Naive thymus-derived CD4-positive, alpha-beta T cell (primary cell): ENCODE results near the gene LRRFIP1. TPM values are rescaled to one million over a fixed set of nuclear protein-coding genes. Genes with fewer than 3 reads are reported as not detected.

ENCODE experiments used
- ATAC-seq: fragments of 150-1000 bp; cut with Tn5 transposase; 2 replicates; pipeline ENCODE4 v1.10.0; 2021; ENCODE audit warnings: mild to moderate bottlenecking, moderate library complexity
- CTCF ChIA-PET: fragments of 350-600 bp; sonication (Branson Sonifier 250); formaldehyde crosslinking; loops from one replicate; lab custom pipeline; 2021; ENCODE audit warnings: antibody characterized with exemption; lab: Charles Lee
- POLR2A ChIA-PET: fragments of 350-600 bp; sonication (Branson Sonifier 250); formaldehyde crosslinking; loops from one replicate; lab custom pipeline; 2021; ENCODE audit warnings: antibody characterized with exemption, inconsistent platforms; lab: Charles Lee
- DNase-seq, 9 donors: peaks; one replicate each; pipeline versions ENCODE4 v3.0.0 to v3.0.0-alpha.2; 2020 to 2022; ENCODE audit warnings: mixed read lengths in 1 of 9
- H3K27ac ChIP-seq: one replicate; pipeline ENCODE4 v1.7.0; 2013; ENCODE audit warnings: mild to moderate bottlenecking, low read depth, low read length, moderate library complexity
- H3K27me3 ChIP-seq, 2 donors: one replicate each; pipeline ENCODE4 v1.7.0; 2013; ENCODE audit warnings: low read length in 2 of 2, mild to moderate bottlenecking in 2 of 2, moderate library complexity in 2 of 2; ENCODE audit not compliant: control insufficient read depth in 2 of 2, insufficient read depth in 2 of 2
- H3K36me3 ChIP-seq, 3 experiments: 1 replicate in 2 of 3; 2 replicates in 1 of 3; pipeline ENCODE4 v1.7.0; 2013; ENCODE audit warnings: low read length in 3 of 3, mild to moderate bottlenecking in 3 of 3, moderate library complexity in 1 of 3; ENCODE audit not compliant: insufficient read depth in 3 of 3, control insufficient read depth in 2 of 3
- H3K4me1 ChIP-seq, 2 donors: one replicate each; pipeline ENCODE4 v1.7.0; 2013; ENCODE audit warnings: low read length in 2 of 2, mild to moderate bottlenecking in 2 of 2, moderate library complexity in 1 of 2; ENCODE audit not compliant: control insufficient read depth in 2 of 2, insufficient read depth in 2 of 2
- H3K4me3 ChIP-seq: 2 replicates; pipeline ENCODE4 v1.7.0; 2013; ENCODE audit warnings: mild to moderate bottlenecking, low read length
- H3K9me3 ChIP-seq, 3 experiments: 1 replicate in 2 of 3; 2 replicates in 1 of 3; pipeline ENCODE4 v1.7.0; 2013; ENCODE audit warnings: low read length in 3 of 3; ENCODE audit not compliant: control insufficient read depth in 2 of 3
- H3K27ac Mint-ChIP-seq, 9 donors: one replicate each; pipeline ENCODE4 v1.8.0; 2020 to 2022; ENCODE audit warnings: mixed read lengths in 9 of 9, mild to moderate bottlenecking in 8 of 9, moderate library complexity in 5 of 9, inconsistent platforms in 2 of 9
- H3K27me3 Mint-ChIP-seq, 5 donors: one replicate each; pipeline ENCODE4 v1.8.0; 2021 to 2022; ENCODE audit warnings: mixed read lengths in 5 of 5, mild to moderate bottlenecking in 1 of 5
- H3K36me3 Mint-ChIP-seq, 5 donors: one replicate each; pipeline ENCODE4 v1.8.0; 2020 to 2022; ENCODE audit warnings: mixed read lengths in 5 of 5, mild to moderate bottlenecking in 3 of 5, inconsistent platforms in 1 of 5
- H3K4me1 Mint-ChIP-seq, 7 donors: one replicate each; pipeline ENCODE4 v1.8.0; 2020 to 2022; ENCODE audit warnings: mixed read lengths in 7 of 7, mild to moderate bottlenecking in 3 of 7, inconsistent platforms in 1 of 7
- H3K4me3 Mint-ChIP-seq, 10 donors: one replicate each; pipeline ENCODE4 v1.8.0; 2020 to 2022; ENCODE audit warnings: mild to moderate bottlenecking in 10 of 10, mixed read lengths in 10 of 10, moderate library complexity in 6 of 10, inconsistent platforms in 2 of 10
- H3K9me3 Mint-ChIP-seq, 11 donors: one replicate each; pipeline ENCODE4 v1.8.0; 2020 to 2022; ENCODE audit warnings: mixed read lengths in 11 of 11, mild to moderate bottlenecking in 4 of 11, inconsistent platforms in 1 of 11, moderate library complexity in 1 of 11
- intact Hi-C, 2 donors: fragments of 100-400 bp; cut with micrococcal nuclease; formaldehyde crosslinking; loops; one replicate each; pipeline ENCODE4 v1.15.1; 2023
- polyA plus RNA-seq, 2 donors: library from polyadenylated mRNA; unstranded; fragments of 300-500 nt; fragmentation: Illumina TruSeq; gene quantifications; one replicate each; pipeline ENCODE4 v1.2.3, GENCODE V29; 2021
- total RNA-seq, 6 experiments: library from RNA in 5 of 6; stranded (reverse) in 5 of 6; gene quantifications; 1 replicate in 5 of 6; 2 replicates in 1 of 6; pipeline ENCODE4 v1.2.3 and lab custom pipeline; 2021 to 2026

The LRRFIP1 gene
- total and polyA plus RNA-seq, 7 experiments from 2014 or later: 82.2 to 257 (median 105) TPM

DNA sequence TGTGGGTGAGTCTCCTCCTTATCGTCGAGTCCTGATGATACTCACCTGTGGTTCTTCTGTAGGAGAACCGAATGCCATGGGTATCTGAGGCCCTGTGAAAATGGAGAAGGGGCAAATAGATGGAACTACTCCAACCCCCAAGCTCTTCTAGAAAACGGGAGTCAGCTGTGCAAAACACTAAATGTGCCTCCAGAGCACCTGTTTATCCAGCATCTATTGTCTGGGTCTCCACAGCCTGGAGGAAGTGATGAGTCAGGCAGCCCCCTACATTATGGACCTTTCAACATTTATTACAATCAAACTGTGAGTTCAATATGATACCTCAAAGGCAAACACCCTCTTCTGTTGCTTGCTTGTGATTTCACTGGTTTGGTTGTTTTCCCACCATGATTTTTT lies 9.8 kb upstream of the LRRFIP1 start:
- CTCF ChIA-PET: interaction anchor here (1.0 kb wide), 1 partner anchor 12 kb away, joined by 4 read pairs; no protein-coding TSS in a partner anchor
- peak overlapping the region in 2 of 9 donors; percentile 69 to 92 for H3K27ac Mint-ChIP-seq
- Histone ChIP-seq H3K27ac (no peak overlapping the region), H3K4me1 (peaks cover 4 to 19% of the 10 kb centered on the region in 2 donors), H3K9me3 (no peaks in the 10 kb centered on the region), H3K4me3 (no peak overlapping the region), H3K27me3 (no peaks in the 10 kb centered on the region), H3K36me3 (no peaks in the 10 kb centered on the region)
- peaks cover 0 to under 1% (median 0%) of the 10 kb centered on the region in 11 donors for H3K9me3 Mint-ChIP-seq
- POLR2A ChIA-PET: no interaction called here
- no peaks in the 10 kb centered on the region for H3K36me3 Mint-ChIP-seq
- ATAC-seq: no peak
- peaks cover 17 to 54% (median 38%) of the 10 kb centered on the region in 7 donors for H3K4me1 Mint-ChIP-seq
- intact Hi-C loops: no loop called here
- DNase-seq: no peak
- peaks cover 0 to 17% (median 0%) of the 10 kb centered on the region in 5 donors for H3K27me3 Mint-ChIP-seq
- peak overlapping the region in 6 of 10 donors; percentile 70 to 88 (median 81) for H3K4me3 Mint-ChIP-seq

DNA sequence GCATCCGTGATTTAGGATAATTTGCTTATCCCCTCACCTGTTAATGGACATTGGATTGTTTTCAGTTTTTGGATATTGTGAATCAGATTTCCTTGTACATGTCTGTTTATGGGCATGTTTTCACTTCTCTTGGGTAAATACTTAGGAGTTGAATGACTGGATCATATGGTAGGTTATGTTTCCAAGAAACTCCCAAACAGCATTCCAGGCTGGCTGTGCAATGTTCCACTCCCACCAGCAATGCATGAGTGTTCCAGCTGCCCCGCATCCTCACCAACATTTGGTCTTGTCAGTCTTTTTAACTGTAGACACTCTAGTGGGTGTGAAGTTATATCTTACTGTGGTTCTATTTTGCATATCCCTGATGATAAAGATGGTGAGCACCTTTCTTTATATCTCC lies 8.9 kb upstream of the LRRFIP1 start:
- Histone ChIP-seq H3K27me3 (no peaks in the 10 kb centered on the region), H3K9me3 (no peaks in the 10 kb centered on the region), H3K4me1 (peaks cover 4 to 19% of the 10 kb centered on the region in 2 donors), H3K36me3 (no peaks in the 10 kb centered on the region), H3K4me3 (no peak overlapping the region), H3K27ac (no peak overlapping the region)
- ChIA-PET CTCF (no interaction called here), POLR2A (no interaction called here)
- ATAC-seq: no peak
- Mint-ChIP-seq H3K9me3 (no peaks in the 10 kb centered on the region), H3K27ac (peak overlapping the region in 1 of 9 donors; percentile 21), H3K4me3 (peak overlapping the region in 3 of 10 donors; percentile 5 to 79 (median 15)), H3K4me1 (peaks cover 17 to 54% (median 38%) of the 10 kb centered on the region in 7 donors), H3K36me3 (no peaks in the 10 kb centered on the region), H3K27me3 (peaks cover 0 to 24% (median 0%) of the 10 kb centered on the region in 5 donors)
- DNase-seq: no peak
- intact Hi-C loops: no loop called here

DNA sequence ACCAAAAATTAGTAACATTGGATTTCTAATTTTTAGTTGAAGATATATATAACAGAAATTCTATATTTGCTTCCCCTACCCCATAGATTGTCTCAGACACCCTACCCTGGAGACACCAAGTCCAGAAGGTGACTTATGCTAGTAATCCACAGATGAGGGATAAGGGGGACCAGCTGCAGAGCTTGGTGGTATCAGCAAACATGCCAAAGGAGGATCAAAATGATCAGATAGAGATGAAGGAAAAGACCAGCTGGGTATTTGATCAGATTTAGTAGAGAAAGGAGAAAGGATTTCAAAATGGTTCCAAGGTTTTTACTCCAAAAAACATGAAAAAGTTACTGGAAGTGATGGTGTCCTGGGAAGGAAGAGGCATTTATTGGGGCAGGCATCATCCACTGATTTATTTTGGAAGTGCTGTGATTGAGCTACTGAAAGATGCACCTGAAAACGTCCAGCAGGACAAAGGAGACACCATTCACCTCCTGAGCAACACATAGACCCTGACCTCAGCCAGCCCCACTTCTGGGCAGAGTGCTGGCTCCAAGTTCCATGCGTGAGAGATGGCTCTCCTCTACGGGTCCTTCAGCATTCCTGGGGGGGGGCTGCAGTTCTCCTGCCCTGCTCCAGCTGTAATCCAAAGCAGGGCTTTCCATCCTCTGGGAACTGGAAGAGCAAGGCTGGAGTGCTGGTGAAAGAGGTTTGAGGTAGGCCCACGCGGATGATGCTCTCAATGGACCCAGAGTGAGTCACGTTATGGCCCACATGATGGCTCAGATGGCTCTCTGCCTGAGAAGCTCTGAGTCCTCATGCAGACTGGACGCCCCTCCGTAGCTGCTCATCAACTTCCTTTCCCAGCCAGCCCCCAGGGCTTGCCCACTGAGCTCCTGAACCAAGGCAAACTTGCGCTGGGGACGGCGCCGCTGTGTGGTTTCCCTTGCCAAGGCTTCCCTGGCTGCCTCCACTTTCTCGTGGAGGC lies 3.7 kb upstream of the LRRFIP1 start:
- intact Hi-C loops: no loop called here

DNA sequence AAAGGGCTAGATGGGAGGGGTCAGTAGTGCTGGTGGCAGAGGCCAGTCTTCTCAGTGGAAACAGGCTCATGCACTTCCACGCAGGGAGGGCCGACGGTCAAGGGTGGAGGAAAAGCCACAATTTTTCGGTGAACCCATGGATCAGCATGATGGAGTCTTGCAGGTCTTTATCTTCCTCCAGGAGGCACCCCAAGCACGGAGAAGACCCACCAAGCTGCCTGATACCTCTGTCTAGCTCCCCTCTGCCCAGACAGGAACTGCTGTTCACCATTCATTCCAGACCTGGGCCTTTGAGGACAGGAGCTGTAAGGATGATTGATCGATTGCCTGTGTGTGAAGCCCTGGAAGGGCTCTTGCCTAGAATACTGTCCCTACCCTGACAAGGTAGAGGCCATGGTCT lies 2.8 kb upstream of the LRRFIP1 start:
- no peak overlapping the region for H3K27ac ChIP-seq
- H3K4me1 Mint-ChIP-seq: peaks cover 4 to 31% (median 19%) of the 10 kb centered on the region in 7 donors
- H3K36me3 ChIP-seq: no peaks in the 10 kb centered on the region
- ATAC-seq (no peak), DNase-seq (no peak)
- H3K36me3 Mint-ChIP-seq: no peaks in the 10 kb centered on the region
- no peaks in the 10 kb centered on the region for H3K9me3 Mint-ChIP-seq
- intact Hi-C loops: no loop called here
- no peaks in the 10 kb centered on the region for H3K27me3 ChIP-seq
- peak overlapping the region in 2 of 9 donors; percentile 16 to 52 for H3K27ac Mint-ChIP-seq
- H3K27me3 Mint-ChIP-seq: peaks cover 0 to 69% (median 4%) of the 10 kb centered on the region in 5 donors
- H3K4me1 ChIP-seq: peaks cover 0 to 7% of the 10 kb centered on the region in 2 donors
- ChIA-PET POLR2A (no interaction called here), CTCF (no interaction called here)
- no peaks in the 10 kb centered on the region for H3K9me3 ChIP-seq
- H3K4me3 ChIP-seq: no peak overlapping the region
- H3K4me3 Mint-ChIP-seq: no peak overlapping the region

More for the DNA sequence above, 3.7 kb upstream of the LRRFIP1 start:
- ChIA-PET POLR2A (no interaction called here), CTCF (interaction anchor here (0.6 kb wide), 1 partner anchor 108 kb away, joined by 3 read pairs; no protein-coding TSS in a partner anchor)
- Histone ChIP-seq H3K27me3 (no peaks in the 10 kb centered on the region), H3K4me1 (peaks cover 0 to 7% of the 10 kb centered on the region in 2 donors), H3K27ac (no peak overlapping the region), H3K36me3 (no peaks in the 10 kb centered on the region), H3K4me3 (no peak overlapping the region), H3K9me3 (no peaks in the 10 kb centered on the region)
- peaks cover 4 to 26% (median 17%) of the 10 kb centered on the region in 7 donors for H3K4me1 Mint-ChIP-seq
- ATAC-seq (no peak), DNase-seq (no peak)
- H3K36me3 Mint-ChIP-seq: no peaks in the 10 kb centered on the region
- H3K27ac Mint-ChIP-seq: peak overlapping the region in 3 of 9 donors; percentile 23 to 54 (median 33)
- no peaks in the 10 kb centered on the region for H3K9me3 Mint-ChIP-seq
- peaks cover 0 to 63% (median under 1%) of the 10 kb centered on the region in 5 donors for H3K27me3 Mint-ChIP-seq
- H3K4me3 Mint-ChIP-seq: peak overlapping the region in 2 of 10 donors; percentile 5 to 45

DNA sequence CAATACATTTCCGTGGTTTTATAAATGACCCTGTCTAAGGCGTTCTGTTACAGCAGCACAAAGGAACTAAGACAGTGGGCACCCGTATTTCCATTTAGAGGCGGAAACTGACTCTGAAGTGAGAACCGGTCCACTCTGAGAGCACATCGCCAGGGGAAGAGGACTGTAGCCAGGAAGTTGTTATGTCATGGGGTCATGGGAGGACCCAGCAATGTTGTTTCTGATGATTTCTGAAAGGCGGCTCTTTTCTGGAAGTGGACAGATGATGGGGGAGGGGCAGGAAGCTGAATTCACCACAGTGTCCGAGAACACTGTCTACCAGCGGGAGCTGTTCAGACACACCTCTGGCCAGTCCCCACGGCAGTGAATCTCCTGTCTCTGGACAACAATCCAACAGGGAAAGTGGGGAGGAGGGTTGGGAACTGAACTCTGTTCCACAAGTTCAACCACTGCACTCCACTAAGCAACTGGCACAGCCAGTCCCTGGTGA lies 2.1 kb upstream of the LRRFIP1 start:
- POLR2A ChIA-PET: no interaction called here
- Histone ChIP-seq H3K27ac (no peak overlapping the region), H3K36me3 (no peaks in the 10 kb centered on the region), H3K9me3 (no peaks in the 10 kb centered on the region), H3K4me1 (peaks cover 0 to 7% of the 10 kb centered on the region in 2 donors), H3K27me3 (no peaks in the 10 kb centered on the region), H3K4me3 (no peak overlapping the region)
- Mint-ChIP-seq H3K4me3 (peak overlapping the region in 8 of 10 donors; percentile 7 to 91 (median 84)), H3K4me1 (peaks cover 4 to 36% (median 21%) of the 10 kb centered on the region in 7 donors), H3K27me3 (peaks cover 0 to 76% (median 4%) of the 10 kb centered on the region in 5 donors), H3K9me3 (no peaks in the 10 kb centered on the region), H3K36me3 (peaks cover 0 to 2% (median 0%) of the 10 kb centered on the region in 5 donors), H3K27ac (peak overlapping the region in 3 of 9 donors; percentile 41 to 78 (median 42))
- DNase-seq: no peak
- ATAC-seq: peak; percentile 59
- CTCF ChIA-PET: no interaction called here
- intact Hi-C loops: no loop called here

DNA sequence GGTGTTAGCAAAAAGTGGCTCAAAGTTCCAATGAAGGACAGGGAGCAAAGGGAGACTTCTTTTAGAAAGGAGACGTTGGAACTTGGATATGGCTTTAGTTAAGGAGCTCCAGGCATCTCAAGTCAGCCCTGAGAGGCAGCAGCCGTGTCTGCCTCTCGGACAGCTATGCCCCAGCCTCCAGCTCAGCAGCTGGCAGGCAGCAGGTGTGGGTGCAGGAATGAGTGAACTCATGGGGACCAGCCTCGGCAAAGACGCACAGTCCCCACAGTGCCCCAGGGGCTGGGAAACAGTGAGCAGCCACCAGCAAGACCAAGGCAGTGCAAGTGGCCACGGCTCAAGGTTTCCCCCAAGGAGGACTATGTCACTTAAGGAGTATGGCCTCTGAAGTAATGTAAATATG lies 1.6 kb upstream of the LRRFIP1 start:
- ChIA-PET POLR2A (interaction anchor here (0.7 to 0.8 kb wide), 2 partner anchors 22 to 66 kb away, joined by 3 to 6 read pairs; no protein-coding TSS in a partner anchor), CTCF (no interaction called here)
- Mint-ChIP-seq H3K27ac (peak overlapping the region in 5 of 9 donors; percentile 65 to 88 (median 78)), H3K9me3 (no peaks in the 10 kb centered on the region), H3K4me1 (peaks cover 4 to 38% (median 22%) of the 10 kb centered on the region in 7 donors), H3K27me3 (peaks cover 0 to 76% (median 6%) of the 10 kb centered on the region in 5 donors), H3K4me3 (peak overlapping the region in 9 of 10 donors; percentile 73 to 91 (median 85)), H3K36me3 (peaks cover 0 to 4% (median under 1%) of the 10 kb centered on the region in 5 donors)
- Histone ChIP-seq H3K4me3 (no peak overlapping the region), H3K27ac (no peak overlapping the region), H3K9me3 (no peaks in the 10 kb centered on the region), H3K36me3 (no peaks in the 10 kb centered on the region), H3K27me3 (no peaks in the 10 kb centered on the region), H3K4me1 (peaks cover 0 to 7% of the 10 kb centered on the region in 2 donors)
- intact Hi-C loops: loop anchor here in 1 of 2 donors (2.0 kb wide), 1 partner anchor 23 kb away; no protein-coding TSS in a partner anchor
- no peak for DNase-seq
- ATAC-seq: no peak
